Activated CD8-positive, alpha-beta T cell treated with anti-CD3 and anti-CD28 coated beads, Interleukin-2, amount 10 ng/mL, durations not matched to agents 7 days and 5 days (primary cell): ENCODE measurements around the gene GNPTG. TPM values are rescaled to one million over a fixed set of nuclear protein-coding genes. Genes with fewer than 3 reads are reported as not detected.
"Not testable (repeated sequence)": the region's sequence is repeated elsewhere in the genome, so short reads cannot be mapped to it uniquely, and the experiment has no call there.

Experiments used
- ATAC-seq: fragments of 150-1000 bp; cut with Tn5 transposase; one replicate; pipeline ENCODE4 v1.10.0; 2021; ENCODE audit warnings: moderate library complexity
- CTCF ChIA-PET: fragments of 350-600 bp; sonication (Branson Sonifier 250); formaldehyde crosslinking; loops from one replicate; lab custom pipeline; 2021; ENCODE audit warnings: antibody characterized with exemption; lab: Charles Lee
- POLR2A ChIA-PET: fragments of 350-600 bp; sonication (Branson Sonifier 250); formaldehyde crosslinking; loops from one replicate; lab custom pipeline; 2021; ENCODE audit warnings: antibody characterized with exemption; lab: Charles Lee
- DNase-seq: peaks from one replicate; pipeline ENCODE4 v3.0.0-alpha.2; 2020
- H3K27ac Mint-ChIP-seq: one replicate; pipeline ENCODE4 v1.8.0; 2021; ENCODE audit warnings: mild to moderate bottlenecking, mixed read lengths
- H3K27me3 Mint-ChIP-seq: one replicate; pipeline ENCODE4 v1.8.0; 2021; ENCODE audit warnings: low read depth, mixed read lengths
- H3K36me3 Mint-ChIP-seq: one replicate; pipeline ENCODE4 v1.8.0; 2021; ENCODE audit warnings: low read depth, mixed read lengths
- H3K4me1 Mint-ChIP-seq: one replicate; pipeline ENCODE4 v1.8.0; 2021; ENCODE audit warnings: low read depth, mixed read lengths
- H3K4me3 Mint-ChIP-seq: one replicate; pipeline ENCODE4 v1.8.0; 2021; ENCODE audit warnings: mild to moderate bottlenecking, mixed read lengths
- H3K9me3 Mint-ChIP-seq: one replicate; pipeline ENCODE4 v1.8.0; 2022; ENCODE audit warnings: mixed read lengths; ENCODE audit not compliant: insufficient read depth
- total RNA-seq, 2 experiments: library from RNA; stranded (reverse); gene quantifications; one replicate each; pipeline ENCODE4 v1.2.3, GENCODE V29; 2021

Gene GNPTG
- total RNA-seq, 2 experiments from 2014 or later, result 24.2 to 25.1 TPM

- H3K4me3 Mint-ChIP-seq, result no peak overlapping the region
- no peak overlapping the region for H3K27ac Mint-ChIP-seq
- no peaks in the 10 kb centered on the region for H3K9me3 Mint-ChIP-seq
- no peaks in the 10 kb centered on the region for H3K27me3 Mint-ChIP-seq
- DNase-seq (no peak), ATAC-seq (no peak)
- peaks cover 2% of the 10 kb centered on the region for H3K4me1 Mint-ChIP-seq
- POLR2A ChIA-PET, result no interaction called here
- CTCF ChIA-PET, result no interaction called here
- peaks cover 67% of the 10 kb centered on the region for H3K36me3 Mint-ChIP-seq
Measured at GRCh38 chr16:1320658-1321240, 31.0 kb upstream of the GNPTG start.

DNA sequence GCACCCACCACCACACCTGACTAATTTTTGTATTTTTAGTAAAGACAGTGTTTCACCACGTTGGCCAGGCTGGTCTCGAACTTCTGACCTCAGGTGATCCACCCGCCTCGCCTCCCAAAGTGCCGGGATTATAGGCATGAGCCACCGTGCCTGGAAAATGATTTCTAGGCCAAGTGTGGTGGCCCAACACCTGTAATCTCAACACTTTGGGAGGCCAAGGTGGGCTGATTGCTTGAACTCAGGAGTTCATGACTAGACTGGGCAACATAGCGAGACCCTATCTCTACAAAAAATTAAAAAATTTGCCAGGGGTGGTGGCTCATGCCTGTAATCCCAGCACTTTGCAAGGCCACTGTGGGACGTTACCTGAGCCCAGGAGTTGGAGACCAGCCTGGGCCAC, 29.3 kb upstream of the GNPTG start:
- no peak for ATAC-seq
- Mint-ChIP-seq H3K9me3 (no peaks in the 10 kb centered on the region), H3K36me3 (peaks cover 55% of the 10 kb centered on the region), H3K27ac (no peak overlapping the region), H3K27me3 (no peaks in the 10 kb centered on the region), H3K4me3 (no peak overlapping the region), H3K4me1 (peaks cover 2% of the 10 kb centered on the region)
- no peak for DNase-seq
- ChIA-PET POLR2A (no interaction called here), CTCF (no interaction called here)

DNA sequence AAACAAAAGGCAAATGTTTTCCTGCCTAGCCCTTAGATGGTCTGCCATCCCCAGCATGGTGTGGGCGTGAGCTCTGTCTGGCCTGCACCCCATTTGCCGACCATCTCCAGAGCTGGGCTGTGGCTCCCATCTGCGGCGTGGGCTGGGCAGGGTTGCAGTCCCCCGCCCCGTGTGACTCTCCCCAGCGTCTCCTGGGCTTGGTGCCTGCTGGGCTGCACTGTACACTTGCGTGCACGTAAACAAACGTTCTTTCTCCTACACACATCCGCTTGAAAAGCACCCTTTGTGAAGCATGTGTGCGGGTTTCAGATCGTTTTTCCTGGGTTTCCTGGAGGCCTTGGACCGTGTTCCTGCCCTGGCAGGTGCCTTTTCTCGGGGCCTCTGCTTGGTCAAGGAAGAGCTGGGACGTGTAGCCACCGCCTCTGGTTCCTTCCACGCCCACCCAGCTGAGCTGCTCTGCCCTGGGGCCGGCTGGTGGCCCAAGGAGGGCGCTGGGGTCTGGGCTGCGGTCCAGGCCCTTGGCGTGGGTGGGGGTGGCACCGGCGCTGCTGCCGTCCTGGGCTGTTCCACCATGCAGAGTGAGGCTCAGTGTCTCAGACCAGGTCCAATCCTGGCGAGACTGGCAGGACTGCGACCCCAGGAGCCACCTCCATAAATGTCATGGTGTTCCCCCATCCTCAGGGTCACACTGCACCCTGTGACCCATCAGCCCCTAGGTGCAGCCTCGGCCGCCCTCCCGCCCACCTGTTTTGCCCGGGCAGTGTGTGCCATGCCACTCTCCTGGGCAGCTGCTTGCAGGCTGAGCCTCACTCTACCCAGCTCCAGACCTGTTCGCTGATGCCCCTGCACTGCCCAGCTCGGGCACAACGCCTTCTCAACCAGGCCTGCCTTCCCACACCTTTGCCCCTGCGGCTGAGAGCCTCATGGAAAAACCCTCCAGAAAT, 28.2 kb upstream of the GNPTG start:
- no peak for DNase-seq
- no peak overlapping the region for H3K4me3 Mint-ChIP-seq
- peaks cover 2% of the 10 kb centered on the region for H3K4me1 Mint-ChIP-seq
- CTCF ChIA-PET, result interaction anchor here (0.6 kb wide), 1 partner anchor 12 kb away, joined by 3 read pairs; no protein-coding TSS in a partner anchor
- no peak for ATAC-seq
- peaks cover 44% of the 10 kb centered on the region for H3K36me3 Mint-ChIP-seq
- POLR2A ChIA-PET, result no interaction called here
- no peak overlapping the region for H3K27ac Mint-ChIP-seq
- no peaks in the 10 kb centered on the region for H3K9me3 Mint-ChIP-seq
- H3K27me3 Mint-ChIP-seq, result no peaks in the 10 kb centered on the region

DNA sequence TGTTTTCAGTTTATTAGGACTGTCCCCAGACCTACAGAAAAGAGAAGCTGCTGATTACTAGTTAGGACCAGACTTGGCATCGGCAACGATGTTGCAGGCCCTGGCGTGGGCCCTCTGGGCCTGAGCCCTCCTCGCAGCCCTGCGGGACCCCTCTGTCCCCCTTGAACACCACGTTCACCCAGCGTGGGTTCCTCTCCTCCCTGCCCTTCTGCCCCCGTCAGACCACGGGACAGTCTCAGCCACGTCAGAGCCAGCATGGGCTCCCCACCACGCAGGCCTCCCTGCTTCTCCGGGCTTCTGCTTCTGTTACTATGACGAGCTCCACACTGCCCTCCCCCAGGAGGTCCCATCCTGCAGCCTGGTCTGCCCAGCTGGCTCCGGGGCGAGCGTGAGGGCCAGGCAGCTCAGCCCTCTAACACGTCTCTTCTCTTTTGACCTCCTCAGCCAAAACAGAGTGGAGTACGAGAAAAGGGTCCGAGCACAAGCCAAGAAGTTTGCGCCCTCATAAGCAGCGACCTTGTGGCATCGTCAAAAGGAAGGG, 27.4 kb upstream of the GNPTG start:
- no peaks in the 10 kb centered on the region for H3K27me3 Mint-ChIP-seq
- H3K9me3 Mint-ChIP-seq, result no peaks in the 10 kb centered on the region
- no peak overlapping the region for H3K4me3 Mint-ChIP-seq
- H3K36me3 Mint-ChIP-seq, result peaks cover 41% of the 10 kb centered on the region
- DNase-seq (no peak), ATAC-seq (no peak)
- ChIA-PET POLR2A (no interaction called here), CTCF (interaction anchor here (0.6 kb wide), 1 partner anchor 12 kb away, joined by 3 read pairs; no protein-coding TSS in a partner anchor)
- H3K4me1 Mint-ChIP-seq, result peaks cover 2% of the 10 kb centered on the region
- H3K27ac Mint-ChIP-seq, result no peak overlapping the region

GRCh38 chr16:1325261-1325660, 26.5 kb upstream of the GNPTG start:
- no peaks in the 10 kb centered on the region for H3K9me3 Mint-ChIP-seq
- CTCF ChIA-PET, result no interaction called here
- no peak overlapping the region for H3K27ac Mint-ChIP-seq
- ATAC-seq (no peak), DNase-seq (no peak)
- H3K4me3 Mint-ChIP-seq, result no peak overlapping the region
- H3K36me3 Mint-ChIP-seq, result peaks cover 33% of the 10 kb centered on the region
- no peaks in the 10 kb centered on the region for H3K4me1 Mint-ChIP-seq
- POLR2A ChIA-PET, result no interaction called here
- no peaks in the 10 kb centered on the region for H3K27me3 Mint-ChIP-seq

GRCh38 chr16:1325673-1326371, 25.9 kb upstream of the GNPTG start:
- no peak overlapping the region for H3K4me3 Mint-ChIP-seq
- ChIA-PET CTCF (no interaction called here), POLR2A (no interaction called here)
- H3K27ac Mint-ChIP-seq, result no peak overlapping the region
- H3K36me3 Mint-ChIP-seq, result peaks cover 29% of the 10 kb centered on the region
- ATAC-seq (no peak), DNase-seq (no peak)
- no peaks in the 10 kb centered on the region for H3K9me3 Mint-ChIP-seq
- no peaks in the 10 kb centered on the region for H3K27me3 Mint-ChIP-seq
- no peaks in the 10 kb centered on the region for H3K4me1 Mint-ChIP-seq

GRCh38 chr16:1326391-1326790, 25.3 kb upstream of the GNPTG start:
- no peak overlapping the region for H3K4me3 Mint-ChIP-seq
- H3K27ac Mint-ChIP-seq, result no peak overlapping the region
- ChIA-PET POLR2A (interaction anchor here (0.7 kb wide), 1 partner anchor 17 kb away, joined by 3 read pairs; the partner anchor contains the start of gene UBE2I), CTCF (no interaction called here)
- no peaks in the 10 kb centered on the region for H3K27me3 Mint-ChIP-seq
- ATAC-seq, result no peak
- no peak for DNase-seq
- H3K4me1 Mint-ChIP-seq, result peaks cover 2% of the 10 kb centered on the region
- H3K36me3 Mint-ChIP-seq, result peaks cover 23% of the 10 kb centered on the region
- H3K9me3 Mint-ChIP-seq, result no peaks in the 10 kb centered on the region

DNA sequence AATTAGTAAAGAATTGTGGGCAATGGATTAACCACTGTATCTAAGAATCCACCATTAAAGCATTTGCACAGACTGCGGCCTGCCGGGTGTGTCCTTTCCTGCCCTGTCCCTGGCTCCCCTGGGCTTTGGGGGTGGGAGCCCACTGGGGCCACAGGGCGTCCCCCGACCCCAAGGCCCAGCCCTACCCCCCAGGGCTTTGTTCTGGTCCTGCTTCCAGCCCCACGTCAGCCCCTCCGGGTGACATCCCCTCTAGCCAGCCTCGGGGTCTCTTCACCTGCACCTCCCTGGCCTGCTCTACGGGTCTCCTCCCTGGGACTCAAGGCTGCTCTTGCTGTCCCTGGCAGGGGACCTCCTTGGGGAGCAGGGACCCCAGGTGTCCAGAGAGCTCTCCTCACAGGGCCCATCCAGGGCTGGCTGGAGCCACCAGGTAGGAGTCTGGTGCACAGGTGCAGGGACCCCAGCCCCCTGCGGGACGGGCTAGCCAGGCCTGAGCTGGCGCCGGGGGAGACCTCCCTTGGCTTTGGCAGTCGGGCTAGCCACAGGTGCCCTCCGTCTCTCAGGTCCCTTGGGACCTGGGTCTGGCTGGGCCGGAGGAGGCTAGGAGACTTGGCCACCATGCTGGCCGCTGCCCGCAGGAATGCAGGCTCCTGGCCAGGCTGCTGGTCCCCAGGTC, 24.6 kb upstream of the GNPTG start:
- H3K36me3 Mint-ChIP-seq, result peaks cover 18% of the 10 kb centered on the region
- H3K9me3 Mint-ChIP-seq, result no peaks in the 10 kb centered on the region
- H3K4me1 Mint-ChIP-seq, result peaks cover 9% of the 10 kb centered on the region
- ATAC-seq (no peak), DNase-seq (no peak)
- H3K4me3 Mint-ChIP-seq, result no peak overlapping the region
- H3K27me3 Mint-ChIP-seq, result peaks cover 5% of the 10 kb centered on the region
- ChIA-PET CTCF (no interaction called here), POLR2A (interaction anchor here (0.7 kb wide), 1 partner anchor 18 kb away, joined by 3 read pairs; the partner anchor contains the start of gene UBE2I)
- no peak overlapping the region for H3K27ac Mint-ChIP-seq

DNA sequence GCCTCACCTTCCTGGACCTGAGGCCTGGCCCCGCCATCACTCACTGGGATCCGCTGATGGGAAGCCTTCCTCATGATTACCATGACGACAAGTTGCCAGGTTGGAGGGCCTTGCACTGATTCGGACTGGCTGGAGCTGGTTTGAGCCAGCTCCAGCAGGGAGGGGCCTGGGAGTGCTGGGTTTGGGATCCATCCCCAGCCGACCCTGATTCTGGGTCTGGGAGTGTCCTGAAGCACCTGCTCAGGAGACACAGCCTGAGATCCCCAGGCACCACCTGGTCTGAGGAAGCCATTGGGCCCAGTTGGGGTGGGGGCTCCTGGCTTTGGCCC, 24.1 kb upstream of the GNPTG start:
- no peak for ATAC-seq
- ChIA-PET POLR2A (no interaction called here), CTCF (no interaction called here)
- Mint-ChIP-seq H3K27ac (no peak overlapping the region), H3K36me3 (peaks cover 16% of the 10 kb centered on the region), H3K4me1 (peaks cover 12% of the 10 kb centered on the region), H3K4me3 (no peak overlapping the region), H3K9me3 (no peaks in the 10 kb centered on the region), H3K27me3 (peaks cover 10% of the 10 kb centered on the region)
- no peak for DNase-seq

DNA sequence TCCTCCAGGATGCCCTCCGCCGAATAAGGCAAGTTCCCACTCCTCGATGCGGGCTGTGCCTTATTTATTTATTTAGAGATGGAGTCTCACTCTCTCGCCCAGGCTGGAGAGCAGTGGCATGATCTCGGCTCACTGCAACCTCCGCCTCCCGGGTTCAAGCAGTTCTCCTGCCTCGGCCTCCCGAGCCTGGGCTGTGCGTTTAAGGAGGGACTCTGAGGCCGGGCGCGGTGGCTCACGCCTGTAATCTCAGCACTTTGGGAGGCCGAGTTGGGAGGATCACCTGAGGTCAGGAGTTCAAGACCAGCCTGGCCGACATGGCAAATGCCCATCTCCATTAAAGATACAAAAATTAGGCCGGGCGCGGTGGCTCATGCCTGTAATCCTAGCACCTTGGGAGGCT, 23.6 kb upstream of the GNPTG start:
- H3K9me3 Mint-ChIP-seq, CTCF ChIA-PET, ATAC-seq, POLR2A ChIA-PET, H3K27ac Mint-ChIP-seq, DNase-seq, H3K4me3 Mint-ChIP-seq: not testable (repeated sequence)
- peaks cover 15% of the 10 kb centered on the region for H3K4me1 Mint-ChIP-seq
- peaks cover 16% of the 10 kb centered on the region for H3K36me3 Mint-ChIP-seq
- H3K27me3 Mint-ChIP-seq, result peaks cover 13% of the 10 kb centered on the region

- H3K9me3 Mint-ChIP-seq, DNase-seq, ATAC-seq, CTCF ChIA-PET, H3K4me3 Mint-ChIP-seq, H3K27ac Mint-ChIP-seq: not testable (repeated sequence)
- POLR2A ChIA-PET, result interaction anchor here (1.2 kb wide), 1 partner anchor 18 kb away, joined by 3 read pairs; no protein-coding TSS in a partner anchor
- Mint-ChIP-seq H3K36me3 (peaks cover 10% of the 10 kb centered on the region), H3K27me3 (peaks cover 13% of the 10 kb centered on the region), H3K4me1 (peaks cover 15% of the 10 kb centered on the region)
Measured at GRCh38 chr16:1328961-1329360, 22.8 kb upstream of the GNPTG start.
